Measurements from ENCODE around the gene MESD. TPM values are rescaled to one million over a fixed set of nuclear protein-coding genes. Genes with fewer than 3 reads are reported as not detected.
"Not testable (repeated sequence)": the region's sequence is repeated elsewhere in the genome, so short reads cannot be mapped to it uniquely, and the experiment has no call there.

MESD gene
- total RNA-seq, 1 experiment from 2014 or later: 30.2 TPM

DNA sequence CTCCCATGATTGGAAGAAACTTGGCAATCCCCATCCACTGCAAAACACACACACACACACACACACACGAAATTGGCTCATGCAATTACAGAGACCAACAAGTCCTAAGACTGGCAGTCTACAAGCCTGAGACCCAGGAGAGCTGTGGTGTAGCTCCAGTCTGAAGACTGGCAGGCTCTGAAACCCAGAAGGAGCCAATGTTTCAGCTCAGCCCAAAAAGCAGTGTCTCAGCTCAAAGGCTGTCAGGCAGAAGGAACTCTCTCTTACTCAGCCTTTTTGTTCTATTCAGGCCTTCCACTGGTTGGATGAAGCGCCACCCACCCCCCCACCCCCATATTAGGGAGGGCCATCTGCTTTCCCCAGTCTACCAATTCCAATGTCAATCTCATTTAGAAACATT lies 32.1 kb downstream of the MESD start:
- H3K4me1 Mint-ChIP-seq (ENCODE audit: insufficient read depth, unreplicated experiment): peaks cover 43% of the 10 kb centered on the region
- CTCF ChIA-PET: interaction anchor here (1.3 to 1.7 kb wide), 3 partner anchors 13 to 390 kb away, joined by 4 to 12 read pairs (median 5); partner anchors contain the start of gene CEMIP
- peak; percentile 46 for DNase-seq (ENCODE audit: unreplicated experiment)
- peaks cover 15% of the 10 kb centered on the region for H3K36me3 Mint-ChIP-seq (ENCODE audit: insufficient read depth, unreplicated experiment)
- TF ChIP-seq, protein P1, sequence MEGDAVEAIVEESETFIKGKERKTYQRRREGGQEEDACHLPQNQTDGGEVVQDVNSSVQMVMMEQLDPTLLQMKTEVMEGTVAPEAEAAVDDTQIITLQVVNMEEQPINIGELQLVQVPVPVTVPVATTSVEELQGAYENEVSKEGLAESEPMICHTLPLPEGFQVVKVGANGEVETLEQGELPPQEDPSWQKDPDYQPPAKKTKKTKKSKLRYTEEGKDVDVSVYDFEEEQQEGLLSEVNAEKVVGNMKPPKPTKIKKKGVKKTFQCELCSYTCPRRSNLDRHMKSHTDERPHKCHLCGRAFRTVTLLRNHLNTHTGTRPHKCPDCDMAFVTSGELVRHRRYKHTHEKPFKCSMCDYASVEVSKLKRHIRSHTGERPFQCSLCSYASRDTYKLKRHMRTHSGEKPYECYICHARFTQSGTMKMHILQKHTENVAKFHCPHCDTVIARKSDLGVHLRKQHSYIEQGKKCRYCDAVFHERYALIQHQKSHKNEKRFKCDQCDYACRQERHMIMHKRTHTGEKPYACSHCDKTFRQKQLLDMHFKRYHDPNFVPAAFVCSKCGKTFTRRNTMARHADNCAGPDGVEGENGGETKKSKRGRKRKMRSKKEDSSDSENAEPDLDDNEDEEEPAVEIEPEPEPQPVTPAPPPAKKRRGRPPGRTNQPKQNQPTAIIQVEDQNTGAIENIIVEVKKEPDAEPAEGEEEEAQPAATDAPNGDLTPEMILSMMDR (IDR thresholded peaks at IDR 0.05; ENCODE audit: unreplicated experiment): no peak
- no peak overlapping the region for H3K4me3 Mint-ChIP-seq (ENCODE audit: unreplicated experiment)
- BruUV-seq (replicated peaks): no TSS peak
- no peak overlapping the region for H3K27ac Mint-ChIP-seq (ENCODE audit: low read depth, unreplicated experiment)
- no peaks in the 10 kb centered on the region for H3K9me3 Mint-ChIP-seq (ENCODE audit: unreplicated experiment)
- no peaks in the 10 kb centered on the region for H3K27me3 Mint-ChIP-seq (ENCODE audit: insufficient read depth, unreplicated experiment)
- POLR2A ChIA-PET: interaction anchor here (0.7 to 1.9 kb wide), 3 partner anchors 11 to 1205 kb away, joined by 3 to 6 read pairs (median 3); no protein-coding TSS in a partner anchor
- intact Hi-C loops (cut with micrococcal nuclease): loop anchor here (10.0 kb wide), 1 partner anchor 113 kb away; no protein-coding TSS in a partner anchor

DNA sequence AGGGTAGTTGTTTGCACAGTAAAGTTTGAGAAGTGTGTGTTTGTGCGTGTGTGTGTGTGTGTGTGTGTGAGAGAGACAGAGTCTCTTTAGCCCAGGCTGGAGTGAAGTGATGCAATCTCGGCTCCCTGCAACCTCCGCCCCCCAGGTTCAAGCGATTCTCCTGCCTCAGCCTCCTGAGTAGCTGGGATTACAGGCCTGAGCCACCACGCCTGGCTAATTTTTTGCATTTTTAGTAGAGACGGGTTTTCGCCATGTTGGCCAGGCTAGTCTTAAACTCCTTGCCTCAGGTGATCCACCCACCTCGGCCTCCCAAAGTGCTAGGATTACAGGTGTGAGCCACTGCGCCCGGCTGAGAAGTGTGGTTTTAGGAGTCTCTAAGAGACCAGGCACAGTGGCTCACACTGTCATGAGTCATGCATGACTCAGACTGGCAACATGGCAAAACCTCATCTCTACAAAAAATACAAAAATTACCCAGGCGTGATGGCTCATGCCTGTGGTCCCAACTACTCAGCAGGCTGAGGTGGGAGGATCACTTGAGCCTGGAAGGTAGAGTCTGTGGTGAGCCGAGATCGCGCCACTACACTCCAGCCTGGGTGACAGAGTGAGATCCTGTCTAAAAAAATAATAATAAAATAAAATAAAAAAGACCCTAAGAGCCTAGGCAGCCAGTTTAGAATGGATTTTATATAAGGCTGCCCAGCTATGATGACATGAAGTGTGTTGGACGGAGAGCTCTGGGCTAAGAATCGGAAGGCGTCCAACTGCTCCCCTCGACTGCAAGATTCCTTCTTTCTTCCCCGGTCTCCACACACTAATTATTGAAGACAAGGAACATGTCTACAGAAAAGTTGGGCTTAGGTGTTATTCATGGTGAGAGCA lies 33.8 kb downstream of the MESD start:
- ChIA-PET CTCF (interaction anchor here (0.6 to 1.7 kb wide), 9 partner anchors 14 to 391 kb away, joined by 3 to 12 read pairs (median 3); no protein-coding TSS in a partner anchor), POLR2A (interaction anchor here (1.0 to 1.9 kb wide), 2 partner anchors 12 to 16 kb away, joined by 3 to 6 read pairs; no protein-coding TSS in a partner anchor)
- H3K9me3 Mint-ChIP-seq (ENCODE audit: unreplicated experiment); H3K27me3 Mint-ChIP-seq (ENCODE audit: insufficient read depth, unreplicated experiment); BruUV-seq (replicated peaks): not testable (repeated sequence)
- intact Hi-C loops (cut with micrococcal nuclease): loop anchor here (10.0 kb wide), 1 partner anchor 111 kb away; no protein-coding TSS in a partner anchor
- Mint-ChIP-seq H3K4me3 (ENCODE audit: unreplicated experiment) (peak overlapping the region; percentile 65), H3K4me1 (ENCODE audit: insufficient read depth, unreplicated experiment) (peaks cover 44% of the 10 kb centered on the region), H3K27ac (ENCODE audit: low read depth, unreplicated experiment) (peak overlapping the region; percentile 91), H3K36me3 (ENCODE audit: insufficient read depth, unreplicated experiment) (peaks cover 15% of the 10 kb centered on the region)
- peak; percentile 99 for DNase-seq (ENCODE audit: unreplicated experiment)

DNA sequence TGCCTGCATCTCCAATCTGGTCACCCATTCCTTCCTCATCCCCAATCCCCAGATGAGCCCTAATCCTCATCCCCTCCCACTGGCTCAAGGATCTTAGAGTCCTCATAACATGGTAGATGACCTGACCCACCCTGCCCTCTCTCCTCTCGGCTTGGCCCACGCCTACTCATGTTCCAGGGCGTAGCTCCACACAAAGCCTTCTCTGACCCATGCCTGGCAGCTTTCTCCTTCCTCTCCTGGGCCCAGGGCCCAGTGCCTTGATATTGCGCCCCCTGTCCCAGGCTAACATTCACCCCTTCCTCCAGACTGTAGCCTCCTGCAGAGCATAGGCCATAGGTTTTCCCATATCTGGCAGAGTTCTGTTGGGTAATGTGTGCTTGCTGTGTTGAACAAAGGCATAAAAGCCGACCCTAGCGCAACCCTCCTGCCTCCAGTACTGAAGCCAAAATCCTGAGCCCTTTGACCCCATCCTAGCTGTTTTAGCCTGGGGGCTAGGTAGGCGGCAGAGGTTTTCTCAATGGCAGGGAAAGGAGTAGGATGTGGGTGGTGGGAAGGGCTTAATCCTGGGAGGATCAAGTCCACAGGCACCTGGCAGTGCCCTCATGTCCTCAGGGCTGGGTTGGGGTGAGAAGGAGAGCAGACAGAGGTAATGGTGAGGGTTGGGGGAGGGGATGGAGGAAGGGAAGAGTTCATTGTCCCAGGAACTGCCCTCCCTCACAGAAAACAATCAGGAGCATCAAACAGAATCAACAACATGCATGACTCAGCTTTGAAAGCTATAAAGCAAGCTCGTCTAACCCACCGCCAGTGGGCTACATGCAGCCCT lies 35.5 kb downstream of the MESD start:
- POLR2A ChIA-PET: interaction anchor here (0.8 kb wide), 2 partner anchors 35 to 37 kb away, joined by 3 to 5 read pairs; partner anchors contain the start of gene MESD
- intact Hi-C loops (cut with micrococcal nuclease): loop anchor here (10.0 kb wide), 1 partner anchor 109 kb away; no protein-coding TSS in a partner anchor
- Mint-ChIP-seq H3K27me3 (ENCODE audit: insufficient read depth, unreplicated experiment) (no peaks in the 10 kb centered on the region), H3K4me3 (ENCODE audit: unreplicated experiment) (peak overlapping the region; percentile 25), H3K36me3 (ENCODE audit: insufficient read depth, unreplicated experiment) (peaks cover 18% of the 10 kb centered on the region), H3K27ac (ENCODE audit: low read depth, unreplicated experiment) (peak overlapping the region; percentile 81), H3K9me3 (ENCODE audit: unreplicated experiment) (no peaks in the 10 kb centered on the region), H3K4me1 (ENCODE audit: insufficient read depth, unreplicated experiment) (peaks cover 44% of the 10 kb centered on the region)
- CTCF ChIA-PET: interaction anchor here (0.6 to 1.9 kb wide), 7 partner anchors 12 to 312 kb away, joined by 3 to 8 read pairs (median 4); partner anchors contain the start of gene CEMIP
- TF ChIP-seq, protein P1 (IDR thresholded peaks at IDR 0.05; ENCODE audit: unreplicated experiment): no peak
- DNase-seq (ENCODE audit: unreplicated experiment): peak; percentile 96
- no TSS peak for BruUV-seq (replicated peaks)
